Mesenchymal stem cell (in vitro differentiated cells and primary cell): ENCODE measurements around the gene EYA2.

Source experiments
- DNase-seq: peaks from one replicate; pipeline ENCODE4 v3.0.0-alpha.2; 2013
- H2AFZ ChIP-seq: one replicate; pipeline ENCODE4 v1.6.1; 2013; ENCODE audit warnings: low read depth, mild to moderate bottlenecking, control low read depth, inconsistent platforms, low read length, moderate library complexity
- H2AK5ac ChIP-seq: 2 replicates; pipeline ENCODE4 v1.6.1; 2013; ENCODE audit warnings: low read length, moderate library complexity, mild to moderate bottlenecking, inconsistent platforms; ENCODE audit not compliant: severe bottlenecking
- H2BK120ac ChIP-seq: one replicate; pipeline ENCODE4 v1.6.1; 2013; ENCODE audit warnings: low read depth, mild to moderate bottlenecking, inconsistent platforms, low read length, moderate library complexity
- H2BK12ac ChIP-seq, 2 experiments: one replicate each; pipeline ENCODE4 v1.6.1; 2013; ENCODE audit warnings: inconsistent platforms in 2 of 2, low read length in 2 of 2, mild to moderate bottlenecking in 2 of 2, moderate library complexity in 2 of 2, control low read depth in 1 of 2
- H2BK15ac ChIP-seq: one replicate; pipeline ENCODE4 v1.6.1; 2013; ENCODE audit warnings: mild to moderate bottlenecking, low read depth, inconsistent platforms; ENCODE audit not compliant: poor library complexity, severe bottlenecking
- H2BK5ac ChIP-seq: 2 replicates; pipeline ENCODE4 v1.6.1; 2013; ENCODE audit warnings: low read depth, mild to moderate bottlenecking, low read length, control low read depth, inconsistent platforms; ENCODE audit not compliant: poor library complexity, severe bottlenecking
- H3K14ac ChIP-seq, 2 experiments: one replicate each; pipeline ENCODE4 v1.6.1; 2013; ENCODE audit warnings: inconsistent platforms in 2 of 2, low read length in 2 of 2, control low read depth in 1 of 2, mild to moderate bottlenecking in 1 of 2, moderate library complexity in 1 of 2
- H3K18ac ChIP-seq, 2 experiments: one replicate each; pipeline ENCODE4 v1.6.1; 2013; ENCODE audit warnings: inconsistent platforms in 2 of 2, low read length in 2 of 2, control low read depth in 1 of 2, low read depth in 1 of 2, mild to moderate bottlenecking in 1 of 2
- H3K23ac ChIP-seq, 2 experiments: one replicate each; pipeline ENCODE4 v1.6.1; 2013; ENCODE audit warnings: inconsistent platforms in 2 of 2, low read length in 2 of 2, mild to moderate bottlenecking in 2 of 2, moderate library complexity in 2 of 2, control low read depth in 1 of 2
- H3K27ac ChIP-seq: 2 replicates; pipeline ENCODE4 v1.5.1; 2013; ENCODE audit warnings: mild to moderate bottlenecking, moderate library complexity, low read length, control low read depth, inconsistent platforms; ENCODE audit not compliant: poor library complexity, severe bottlenecking
- H3K27me3 ChIP-seq, 2 experiments: 2 replicates each; pipeline versions ENCODE4 v1.6.1 to v1.7.0; 2013; ENCODE audit warnings: low read length in 2 of 2, mild to moderate bottlenecking in 2 of 2, moderate library complexity in 2 of 2, control low read depth in 1 of 2, inconsistent platforms in 1 of 2; ENCODE audit not compliant: control insufficient read depth in 1 of 2, insufficient read depth in 1 of 2
- H3K36me3 ChIP-seq, 2 experiments: 2 replicates each; pipeline versions ENCODE4 v1.6.1 to v1.7.0; 2013; ENCODE audit warnings: low read length in 2 of 2, control low read depth in 1 of 2, inconsistent platforms in 1 of 2, low read depth in 1 of 2, mild to moderate bottlenecking in 1 of 2; ENCODE audit not compliant: insufficient read depth in 2 of 2, control insufficient read depth in 1 of 2
- H3K4ac ChIP-seq, 2 experiments: one replicate each; pipeline ENCODE4 v1.6.1; 2013; ENCODE audit warnings: inconsistent platforms in 2 of 2, low read length in 2 of 2, mild to moderate bottlenecking in 2 of 2, moderate library complexity in 2 of 2, control low read depth in 1 of 2, low read depth in 1 of 2
- H3K4me1 ChIP-seq: 2 replicates; pipeline ENCODE4 v1.6.1; 2013; ENCODE audit warnings: low read depth, low read length, control low read depth; ENCODE audit not compliant: control insufficient read depth, insufficient read depth
- H3K4me2 ChIP-seq: 2 replicates; pipeline ENCODE4 v1.6.1; 2013; ENCODE audit warnings: low read length, mild to moderate bottlenecking, inconsistent platforms; ENCODE audit not compliant: poor library complexity, severe bottlenecking
- H3K4me3 ChIP-seq, 2 experiments: 2 replicates each; pipeline versions ENCODE4 v1.5.1 to v1.7.0; 2013; ENCODE audit warnings: low read length in 2 of 2, mild to moderate bottlenecking in 2 of 2, control low read depth in 1 of 2, low read depth in 1 of 2; ENCODE audit not compliant: insufficient read depth in 1 of 2
- H3K79me1 ChIP-seq: replicated peaks from 2 replicates; pipeline ENCODE4 v1.6.1; 2013; ENCODE audit warnings: mild to moderate bottlenecking, control low read depth, low read length, inconsistent platforms; ENCODE audit not compliant: poor library complexity, severe bottlenecking
- H3K9ac ChIP-seq: 2 replicates; pipeline ENCODE4 v1.7.0; 2013; ENCODE audit warnings: mild to moderate bottlenecking, low read length, moderate library complexity
- H3K9me3 ChIP-seq: 2 replicates; pipeline ENCODE4 v1.7.0; 2013; ENCODE audit warnings: mild to moderate bottlenecking, low read length; ENCODE audit not compliant: control insufficient read depth
- H4K8ac ChIP-seq: one replicate; pipeline ENCODE4 v1.6.1; 2013; ENCODE audit warnings: inconsistent platforms, mild to moderate bottlenecking, low read length, moderate library complexity
- H4K91ac ChIP-seq: one replicate; pipeline ENCODE4 v1.6.1; 2013; ENCODE audit warnings: mild to moderate bottlenecking, low read length, inconsistent platforms
- WGBS: methylation state at CpG from one replicate; pipeline ENCODE4 v1.1.7; 2013; ENCODE audit warnings: mixed read lengths; 5-methylcytosine and 5-hydroxymethylcytosine counted together

Gene EYA2

GRCh38 chr20:46850416-46850815 is 44.2 kb upstream of the EYA2 start:
- Histone ChIP-seq H2BK15ac (no peak overlapping the region), H3K14ac (no peak overlapping the region), H3K27me3 (peaks cover 0 to 49% of the 10 kb centered on the region in 2 experiments), H3K4me1 (no peaks in the 10 kb centered on the region), H2BK120ac (no peak overlapping the region), H3K4me3 (no peak overlapping the region), H3K18ac (no peak overlapping the region), H3K9ac (no peak overlapping the region), H4K8ac (no peak overlapping the region), H3K27ac (no peak overlapping the region), H3K36me3 (no peaks in the 10 kb centered on the region), H3K23ac (no peak overlapping the region), H3K4me2 (no peak overlapping the region), H2AFZ (no peak overlapping the region), H3K79me1 (no peaks in the 10 kb centered on the region), H2BK5ac (no peak overlapping the region), H2BK12ac (no peak overlapping the region), H2AK5ac (no peak overlapping the region), H3K9me3 (peaks cover 10% of the 10 kb centered on the region), H3K4ac (no peak overlapping the region), H4K91ac (no peak overlapping the region)
- DNase-seq: no peak
- WGBS: 58% methylated on average over 10 of the region's 10 CpGs

- no peak overlapping the region for H2BK120ac ChIP-seq
- H3K9me3 ChIP-seq: peaks cover 10% of the 10 kb centered on the region
- no peak overlapping the region for H3K4me2 ChIP-seq
- no peak overlapping the region for H2BK12ac ChIP-seq
- no peak overlapping the region for H2AK5ac ChIP-seq
- H2BK5ac ChIP-seq: no peak overlapping the region
- H3K4me3 ChIP-seq: no peak overlapping the region
- H3K4ac ChIP-seq: no peak overlapping the region
- no peak overlapping the region for H3K14ac ChIP-seq
- H3K18ac ChIP-seq: no peak overlapping the region
- no peaks in the 10 kb centered on the region for H3K4me1 ChIP-seq
- H3K79me1 ChIP-seq: no peaks in the 10 kb centered on the region
- H3K23ac ChIP-seq: no peak overlapping the region
- H2AFZ ChIP-seq: no peak overlapping the region
- no peak overlapping the region for H4K91ac ChIP-seq
- no peak for DNase-seq
- H2BK15ac ChIP-seq: no peak overlapping the region
- H3K27me3 ChIP-seq: peaks cover 0 to 49% of the 10 kb centered on the region in 2 experiments
- H3K36me3 ChIP-seq: no peaks in the 10 kb centered on the region
- 55% methylated on average over 5 of the region's 7 CpGs for WGBS
- no peak overlapping the region for H4K8ac ChIP-seq
- H3K9ac ChIP-seq: no peak overlapping the region
- no peak overlapping the region for H3K27ac ChIP-seq
Observed at GRCh38 chr20:46850896-46851295, 43.7 kb upstream of the EYA2 start.

GRCh38 chr20:46851746-46852145 is 42.9 kb upstream of the EYA2 start:
- no peaks in the 10 kb centered on the region for H3K36me3 ChIP-seq
- WGBS: 80% methylated on average over 2 of the region's 4 CpGs
- H3K18ac ChIP-seq: no peak overlapping the region
- no peak overlapping the region for H4K91ac ChIP-seq
- no peak overlapping the region for H2BK12ac ChIP-seq
- no peaks in the 10 kb centered on the region for H3K79me1 ChIP-seq
- H3K9ac ChIP-seq: no peak overlapping the region
- peaks cover 10% of the 10 kb centered on the region for H3K9me3 ChIP-seq
- no peak overlapping the region for H3K23ac ChIP-seq
- H2BK5ac ChIP-seq: no peak overlapping the region
- no peak overlapping the region for H4K8ac ChIP-seq
- no peak overlapping the region for H3K4me2 ChIP-seq
- H3K27ac ChIP-seq: no peak overlapping the region
- H3K4ac ChIP-seq: no peak overlapping the region
- no peak overlapping the region for H2AFZ ChIP-seq
- H2BK15ac ChIP-seq: no peak overlapping the region
- H3K27me3 ChIP-seq: peaks cover 0 to 49% of the 10 kb centered on the region in 2 experiments
- no peak overlapping the region for H2AK5ac ChIP-seq
- H3K4me1 ChIP-seq: no peaks in the 10 kb centered on the region
- no peak for DNase-seq
- no peak overlapping the region for H3K4me3 ChIP-seq
- no peak overlapping the region for H2BK120ac ChIP-seq
- H3K14ac ChIP-seq: no peak overlapping the region

GRCh38 chr20:46852313-46852712 is 42.3 kb upstream of the EYA2 start:
- no peak overlapping the region for H2AFZ ChIP-seq
- H3K27me3 ChIP-seq: peaks cover 0 to 47% of the 10 kb centered on the region in 2 experiments
- H3K36me3 ChIP-seq: no peaks in the 10 kb centered on the region
- no peak overlapping the region for H2AK5ac ChIP-seq
- H3K27ac ChIP-seq: no peak overlapping the region
- H4K91ac ChIP-seq: no peak overlapping the region
- H3K9me3 ChIP-seq: peaks cover 10% of the 10 kb centered on the region
- DNase-seq: no peak
- H2BK12ac ChIP-seq: no peak overlapping the region
- no peak overlapping the region for H3K18ac ChIP-seq
- H3K23ac ChIP-seq: no peak overlapping the region
- no peaks in the 10 kb centered on the region for H3K79me1 ChIP-seq
- H3K4me2 ChIP-seq: no peak overlapping the region
- no peak overlapping the region for H4K8ac ChIP-seq
- 67% methylated on average over 4 of the region's 4 CpGs for WGBS
- H3K4ac ChIP-seq: no peak overlapping the region
- H3K9ac ChIP-seq: no peak overlapping the region
- no peak overlapping the region for H2BK120ac ChIP-seq
- H2BK5ac ChIP-seq: no peak overlapping the region
- no peaks in the 10 kb centered on the region for H3K4me1 ChIP-seq
- no peak overlapping the region for H3K4me3 ChIP-seq
- H3K14ac ChIP-seq: no peak overlapping the region
- H2BK15ac ChIP-seq: no peak overlapping the region
